ENCODE measurements around the gene GOLPH3.
"Not testable (repeated sequence)": the region's sequence is repeated elsewhere in the genome, so short reads cannot be mapped to it uniquely, and the experiment has no call there.

GOLPH3 gene

GRCh38 chr5:32172186-32172911 is 1.8 kb downstream of the GOLPH3 start:
- in situ Hi-C loops (cut with MboI; ENCODE audit: low sequenced_read_pairs): not testable (repeated sequence)

GRCh38 chr5:32170303-32171151 is 3.6 kb downstream of the GOLPH3 start:
- in situ Hi-C loops (cut with MboI; ENCODE audit: low sequenced_read_pairs): no loop called here

- in situ Hi-C loops (cut with MboI; ENCODE audit: low sequenced_read_pairs): no loop called here
Measured at GRCh38 chr5:32168460-32169033, 5.6 kb downstream of the GOLPH3 start.

DNA sequence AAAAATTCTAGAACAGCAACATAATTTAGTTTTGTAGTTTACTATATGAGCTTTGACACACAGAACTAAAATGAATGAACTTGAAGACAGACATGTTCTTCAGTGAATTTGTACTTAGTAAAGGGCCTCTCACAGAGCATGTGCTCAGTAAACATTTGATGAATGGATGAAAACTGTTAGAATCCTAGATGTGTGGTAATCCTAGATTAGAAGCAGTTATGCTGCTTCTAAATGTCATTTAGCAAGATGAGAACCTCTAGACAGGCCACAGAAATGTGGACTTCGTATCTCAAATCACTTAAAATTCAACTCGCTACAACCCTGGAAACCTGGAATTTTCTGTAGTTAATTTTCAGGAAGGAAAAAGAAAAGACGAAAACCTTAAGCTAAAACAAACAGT is 8.5 kb downstream of the GOLPH3 start:
- in situ Hi-C loops (cut with MboI; ENCODE audit: low sequenced_read_pairs): no loop called here

DNA sequence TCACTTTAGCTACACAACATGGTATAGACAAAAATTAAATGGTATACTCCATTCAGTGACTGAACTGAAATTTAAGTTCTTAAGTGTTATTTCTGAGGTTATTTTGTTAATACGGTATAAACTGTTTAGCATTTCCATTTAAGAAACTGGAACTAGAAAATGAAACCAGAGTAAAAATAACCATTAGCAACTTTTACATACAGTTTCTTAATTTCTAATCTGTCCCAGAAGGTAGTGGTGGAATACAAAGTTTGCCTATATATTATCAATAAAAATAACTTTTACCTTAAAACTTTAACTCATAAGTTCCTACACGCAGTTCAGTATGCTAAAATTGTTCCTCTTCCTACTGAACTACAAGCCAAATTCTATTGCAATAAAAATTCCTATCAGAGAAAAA is 10.3 kb downstream of the GOLPH3 start:
- in situ Hi-C loops (cut with MboI; ENCODE audit: low sequenced_read_pairs): no loop called here

- in situ Hi-C loops (cut with MboI; ENCODE audit: low sequenced_read_pairs): no loop called here
Measured at GRCh38 chr5:32163053-32163452, 11.1 kb downstream of the GOLPH3 start.

- in situ Hi-C loops (cut with MboI; ENCODE audit: low sequenced_read_pairs): no loop called here
Measured at GRCh38 chr5:32160228-32160627, 13.9 kb downstream of the GOLPH3 start.

DNA sequence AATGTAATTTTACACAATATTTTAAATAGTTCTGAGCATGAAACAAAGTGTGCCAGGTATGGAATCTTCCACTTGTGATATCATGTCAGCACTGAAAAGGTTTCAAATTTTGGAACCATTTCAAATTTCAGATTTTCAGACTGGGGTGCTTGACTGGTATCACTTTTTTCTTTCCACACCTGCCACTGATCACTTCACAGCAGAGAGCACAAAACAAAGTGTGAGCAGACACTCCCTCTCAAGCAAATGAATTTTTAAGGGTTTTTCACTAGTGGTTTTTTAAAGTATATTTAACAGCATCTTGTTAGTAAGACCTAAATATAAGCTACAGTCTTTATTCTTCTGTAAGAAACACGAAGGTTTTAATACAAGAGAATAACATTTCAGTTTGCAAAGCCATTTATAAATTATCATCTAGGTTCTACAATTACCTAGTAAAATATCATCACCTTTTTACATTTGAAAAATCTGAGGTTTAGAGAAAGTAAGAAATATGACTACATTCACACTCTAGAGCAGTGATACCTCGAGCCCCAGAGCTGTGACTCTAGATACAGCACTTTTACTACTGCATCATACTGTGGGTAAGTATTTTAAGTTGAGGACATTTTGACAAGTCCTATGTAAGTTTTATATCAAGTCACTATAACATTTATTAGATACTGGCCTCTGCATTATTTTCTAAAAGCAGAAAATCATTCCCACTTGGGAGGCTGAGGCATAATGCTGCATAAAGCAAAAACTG is 14.6 kb downstream of the GOLPH3 start:
- in situ Hi-C loops (cut with MboI; ENCODE audit: low sequenced_read_pairs): no loop called here

- in situ Hi-C loops (cut with MboI; ENCODE audit: low sequenced_read_pairs): no loop called here
Measured at GRCh38 chr5:32158679-32158975, 15.5 kb downstream of the GOLPH3 start.

- in situ Hi-C loops (cut with MboI; ENCODE audit: low sequenced_read_pairs): no loop called here
Measured at GRCh38 chr5:32157078-32157477, 17.0 kb downstream of the GOLPH3 start.

DNA sequence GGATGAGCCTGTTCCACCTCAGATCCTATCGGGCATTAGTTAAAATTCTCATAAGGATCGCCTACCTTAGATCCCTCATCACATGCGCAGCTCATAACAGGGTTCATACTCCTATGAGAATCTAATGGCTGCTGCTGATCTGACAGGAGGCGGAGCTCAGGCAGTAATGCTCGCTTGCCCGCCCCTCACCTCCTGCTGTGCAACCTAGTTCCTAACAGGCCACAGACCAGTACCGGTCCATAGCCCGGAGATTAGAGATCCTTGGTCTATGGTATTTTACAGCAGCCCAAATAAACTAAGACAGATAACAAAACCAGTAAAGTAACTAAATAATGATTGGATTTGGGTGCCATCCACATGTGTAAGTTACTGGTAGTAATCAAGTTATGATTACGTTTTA is 17.5 kb downstream of the GOLPH3 start:
- in situ Hi-C loops (cut with MboI; ENCODE audit: low sequenced_read_pairs): no loop called here

DNA sequence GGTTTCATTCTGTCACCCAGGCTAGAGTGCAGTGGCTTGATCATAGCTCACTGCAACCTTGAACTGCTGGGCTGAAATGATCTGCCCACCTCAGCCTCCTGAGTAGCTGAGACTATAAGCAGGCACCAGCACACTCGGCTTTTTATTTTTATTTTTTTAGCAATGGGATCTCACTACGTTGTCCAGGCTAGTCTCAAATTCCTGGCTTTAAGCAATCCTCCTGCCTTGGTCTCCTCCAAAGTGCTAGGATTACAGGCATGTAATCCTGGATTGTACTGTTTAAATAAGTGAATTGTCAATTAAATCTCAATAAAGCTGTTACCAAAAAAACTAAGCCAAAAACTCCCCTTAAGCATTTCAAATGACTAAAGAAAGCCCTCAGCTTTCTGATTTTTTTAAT is 18.9 kb downstream of the GOLPH3 start:
- in situ Hi-C loops (cut with MboI; ENCODE audit: low sequenced_read_pairs): no loop called here

- in situ Hi-C loops (cut with MboI; ENCODE audit: low sequenced_read_pairs): no loop called here
Measured at GRCh38 chr5:32153723-32154122, 20.4 kb downstream of the GOLPH3 start.

DNA sequence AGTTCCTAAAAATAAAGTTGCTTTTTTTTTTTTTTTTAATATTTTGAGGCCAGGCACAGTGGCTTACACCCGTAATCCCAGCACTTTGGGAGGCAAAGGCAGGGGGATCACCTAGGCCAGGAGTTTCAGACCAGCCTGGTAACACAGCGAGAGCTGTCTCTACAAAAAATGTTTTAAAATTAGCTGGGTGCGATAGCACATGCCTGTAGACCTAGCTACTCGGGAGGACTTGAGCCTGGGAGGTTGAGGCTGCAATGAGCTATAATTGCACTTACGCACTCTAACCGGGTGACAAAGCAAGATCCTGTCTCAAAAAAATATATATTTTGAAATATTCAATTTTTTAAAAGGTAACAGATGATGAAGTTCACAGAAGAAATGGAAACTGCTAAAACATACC is 22.9 kb downstream of the GOLPH3 start:
- in situ Hi-C loops (cut with MboI; ENCODE audit: low sequenced_read_pairs): no loop called here

DNA sequence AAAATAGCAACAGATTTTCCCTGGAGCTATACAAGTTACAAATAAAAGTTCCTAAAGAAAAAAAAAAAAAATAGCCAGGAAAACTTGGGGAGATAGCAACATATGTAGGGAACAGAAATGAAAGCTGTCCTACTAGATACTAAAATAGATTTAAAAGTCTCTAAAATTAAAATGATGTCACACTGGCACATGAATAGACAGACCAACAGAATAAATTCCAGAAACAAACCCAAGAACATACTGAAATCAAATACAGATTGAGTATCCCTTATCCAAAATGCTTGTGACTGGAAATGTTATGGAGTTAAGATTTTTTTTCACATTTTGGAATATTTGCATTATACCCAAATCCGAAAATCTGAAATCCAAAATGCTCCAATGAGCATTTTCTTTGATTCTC is 23.8 kb downstream of the GOLPH3 start:
- in situ Hi-C loops (cut with MboI; ENCODE audit: low sequenced_read_pairs): no loop called here

GRCh38 chr5:32147959-32148358 is 26.2 kb downstream of the GOLPH3 start:
- in situ Hi-C loops (cut with MboI; ENCODE audit: low sequenced_read_pairs): no loop called here

GRCh38 chr5:32147236-32147635 is 26.9 kb downstream of the GOLPH3 start:
- in situ Hi-C loops (cut with MboI; ENCODE audit: low sequenced_read_pairs): no loop called here

GRCh38 chr5:32145378-32145777 is 28.7 kb downstream of the GOLPH3 start:
- in situ Hi-C loops (cut with MboI; ENCODE audit: low sequenced_read_pairs): no loop called here

DNA sequence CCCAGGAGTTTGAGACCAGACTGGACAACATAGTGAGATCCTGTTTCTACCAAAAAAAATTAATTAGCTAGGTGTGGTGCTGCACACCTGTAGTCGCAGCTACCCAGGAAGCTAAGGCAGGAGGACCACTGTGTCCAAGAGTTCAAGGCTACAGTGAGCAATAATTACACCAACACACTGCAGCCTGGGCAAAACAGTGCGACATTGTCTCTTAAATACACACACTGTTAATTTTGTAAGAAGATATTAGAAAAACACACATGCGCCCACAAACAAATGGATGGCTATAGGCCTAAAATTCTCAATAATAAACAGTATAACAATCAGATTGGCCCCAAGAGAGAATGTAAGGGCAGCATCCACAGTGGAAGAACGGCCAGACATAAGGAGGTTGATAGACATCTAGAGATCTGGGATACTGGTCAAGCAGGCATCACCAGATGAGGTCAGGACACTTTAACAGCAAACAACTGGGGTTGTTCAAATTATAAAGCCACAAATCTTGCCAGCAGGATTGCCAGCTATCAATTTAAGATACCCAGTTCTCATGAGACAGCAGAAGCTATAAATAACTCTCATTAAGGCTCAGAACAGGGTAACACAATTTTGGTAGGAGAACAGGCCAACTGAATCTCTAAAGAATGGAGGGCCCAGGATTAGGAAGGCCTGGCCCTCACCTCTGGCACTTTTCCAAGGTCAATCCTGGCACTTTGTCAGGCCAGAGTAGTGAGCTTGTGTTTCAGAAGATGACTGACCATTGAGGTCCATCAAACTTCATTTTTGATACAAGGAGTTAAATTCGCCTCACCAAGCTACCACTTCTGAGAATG is 29.5 kb downstream of the GOLPH3 start:
- in situ Hi-C loops (cut with MboI; ENCODE audit: low sequenced_read_pairs): no loop called here

DNA sequence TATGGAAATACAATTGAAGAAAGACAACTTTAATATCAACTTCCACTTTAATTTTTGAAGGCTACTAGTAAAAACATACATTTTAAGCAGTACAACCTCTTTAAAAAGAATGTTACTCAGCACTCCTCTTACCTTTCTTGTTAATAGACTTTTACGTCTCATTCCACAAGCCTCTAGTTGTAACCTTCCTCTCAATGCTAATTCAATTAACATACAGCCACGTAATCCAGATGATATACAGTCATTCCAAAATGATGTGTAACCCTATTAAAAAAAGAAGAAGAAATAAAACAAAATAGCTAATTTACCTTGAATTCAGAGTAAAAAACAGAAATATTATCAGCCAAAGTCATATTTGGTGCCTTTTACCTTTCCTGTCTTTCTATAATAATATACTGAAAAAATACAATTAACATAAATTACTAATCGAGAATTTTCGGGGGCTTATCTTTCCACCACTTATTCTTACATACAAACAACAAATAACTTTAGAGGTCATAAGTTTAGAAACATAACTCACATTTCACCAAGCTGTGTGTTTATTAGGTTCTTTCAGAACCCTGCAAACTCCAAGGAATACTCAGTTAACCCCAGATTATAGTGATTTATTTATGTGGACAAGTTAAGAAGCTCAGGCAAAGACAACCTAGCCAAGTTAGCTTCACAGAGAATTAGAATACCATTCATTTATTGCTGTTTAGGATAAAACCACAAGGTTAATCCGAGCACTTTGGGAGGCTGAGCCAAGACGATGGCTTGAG is 30.3 kb downstream of the GOLPH3 start:
- in situ Hi-C loops (cut with MboI; ENCODE audit: low sequenced_read_pairs): no loop called here

Measured in HL-60/S4 treated with retinoic acid at 250 ng/mL for 4 days and 3 days (cell line).